ENCODE results near the gene INSIG1. TPM values are rescaled to one million over a fixed set of nuclear protein-coding genes. Genes with fewer than 3 reads are reported as not detected.

The INSIG1 gene
- total and polyA plus RNA-seq, 2 of the 4 experiments (the other 2 are of a cell fraction), result 19.0 to 26.0 TPM

- DNase-seq (no peak), ATAC-seq (ENCODE audit: low read depth) (no peak)
- Histone ChIP-seq H3K36me3 (ENCODE audit: control insufficient read depth, insufficient read depth, low read length) (no peaks in the 10 kb centered on the region), H2AFZ (replicated peaks; ENCODE audit: low read length, poor library complexity) (no peak overlapping the region), H3K9me3 (ENCODE audit: control insufficient read depth, insufficient read depth, low read length) (no peaks in the 10 kb centered on the region), H3K4ac (ENCODE audit: low read depth, low read length) (no peak overlapping the region), H2BK20ac (ENCODE audit: low read depth, low read length) (no peak overlapping the region), H4K91ac (ENCODE audit: insufficient read depth, low read depth, low read length) (no peak overlapping the region), H3K23ac (ENCODE audit: low read depth, low read length) (no peak overlapping the region), H4K8ac (ENCODE audit: low read depth in 2 of 2, low read length in 2 of 2) (no peak overlapping the region), H2AK5ac (ENCODE audit: low read depth, low read length) (no peak overlapping the region), H3K9ac (ENCODE audit: low read depth, low read length) (no peak overlapping the region), H3K4me1 (ENCODE audit: control insufficient read depth, insufficient read depth, low read length) (no peaks in the 10 kb centered on the region), H3K27ac (ENCODE audit: insufficient read depth, low read length) (no peak overlapping the region), H3K4me3 (ENCODE audit: insufficient read depth, low read depth, low read length) (no peak overlapping the region), H2BK120ac (ENCODE audit: low read depth, low read length) (no peak overlapping the region), H3K14ac (replicated peaks; ENCODE audit: low read depth, low read length) (no peak overlapping the region), H3K79me1 (ENCODE audit: low read depth in 1 of 2, low read length in 2 of 2) (no peaks in the 10 kb centered on the region), H4K20me1 (ENCODE audit: insufficient read depth, low read length) (no peaks in the 10 kb centered on the region), H3K4me2 (ENCODE audit: low read depth, low read length) (no peak overlapping the region), H2BK5ac (ENCODE audit: low read depth, low read length, poor library complexity, severe bottlenecking) (no peak overlapping the region), H3K27me3 (ENCODE audit: control insufficient read depth, insufficient read depth, low read length) (peaks cover 18% of the 10 kb centered on the region), H4K5ac (ENCODE audit: low read depth, low read length) (no peak overlapping the region), H2BK15ac (ENCODE audit: low read depth, low read length) (no peak overlapping the region), H3K9me1 (ENCODE audit: insufficient read depth, low read length) (no peaks in the 10 kb centered on the region), H2AK9ac (replicated peaks; ENCODE audit: low read depth, low read length, poor library complexity) (no peak overlapping the region), H3K18ac (ENCODE audit: low read depth, low read length) (no peak overlapping the region), H3K56ac (ENCODE audit: extremely low read depth, insufficient read depth, low read length) (no peak overlapping the region)
- 67% methylated on average over 1 of the region's 6 CpGs; no CpG with 5 or more reads in 1 of the 2 experiments for WGBS, 2 experiments (ENCODE audit: extremely low coverage in 2 of 2, insufficient read length in 1 of 2)
- TF ChIP-seq, protein P1, sequence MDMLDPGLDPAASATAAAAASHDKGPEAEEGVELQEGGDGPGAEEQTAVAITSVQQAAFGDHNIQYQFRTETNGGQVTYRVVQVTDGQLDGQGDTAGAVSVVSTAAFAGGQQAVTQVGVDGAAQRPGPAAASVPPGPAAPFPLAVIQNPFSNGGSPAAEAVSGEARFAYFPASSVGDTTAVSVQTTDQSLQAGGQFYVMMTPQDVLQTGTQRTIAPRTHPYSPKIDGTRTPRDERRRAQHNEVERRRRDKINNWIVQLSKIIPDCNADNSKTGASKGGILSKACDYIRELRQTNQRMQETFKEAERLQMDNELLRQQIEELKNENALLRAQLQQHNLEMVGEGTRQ (IDR thresholded peaks at IDR 0.05; ENCODE audit: low read depth, low read length), result no peak
- no peak for TF ChIP-seq RCOR1 (IDR thresholded peaks at IDR 0.05; ENCODE audit: insufficient replicate concordance, low read length)
- no peak for TF ChIP-seq RFX5 (IDR thresholded peaks at IDR 0.05; ENCODE audit: low read depth, low read length)
- no peak for TF ChIP-seq CHD1 (IDR thresholded peaks at IDR 0.05; ENCODE audit: low read depth, low read length)
- no peak for TF ChIP-seq MXI1 (IDR thresholded peaks at IDR 0.05; ENCODE audit: borderline replicate concordance, low read depth, low read length)
- TF ChIP-seq SMC3 (IDR thresholded peaks at IDR 0.05; ENCODE audit: low read depth, low read length), result no peak
- TF ChIP-seq BHLHE40 (IDR thresholded peaks at IDR 0.05; ENCODE audit: low read depth, low read length), result no peak
- TF ChIP-seq RAD21 (IDR thresholded peaks at IDR 0.05; ENCODE audit: low read length), result no peak
- TF ChIP-seq CEBPB (IDR thresholded peaks at IDR 0.05; ENCODE audit: low read depth, low read length), result no peak
- TF ChIP-seq, protein P2, sequence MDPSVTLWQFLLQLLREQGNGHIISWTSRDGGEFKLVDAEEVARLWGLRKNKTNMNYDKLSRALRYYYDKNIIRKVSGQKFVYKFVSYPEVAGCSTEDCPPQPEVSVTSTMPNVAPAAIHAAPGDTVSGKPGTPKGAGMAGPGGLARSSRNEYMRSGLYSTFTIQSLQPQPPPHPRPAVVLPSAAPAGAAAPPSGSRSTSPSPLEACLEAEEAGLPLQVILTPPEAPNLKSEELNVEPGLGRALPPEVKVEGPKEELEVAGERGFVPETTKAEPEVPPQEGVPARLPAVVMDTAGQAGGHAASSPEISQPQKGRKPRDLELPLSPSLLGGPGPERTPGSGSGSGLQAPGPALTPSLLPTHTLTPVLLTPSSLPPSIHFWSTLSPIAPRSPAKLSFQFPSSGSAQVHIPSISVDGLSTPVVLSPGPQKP (IDR thresholded peaks at IDR 0.05; ENCODE audit: borderline replicate concordance, low read depth, low read length), result no peak
- TF ChIP-seq FOS (IDR thresholded peaks at IDR 0.05; ENCODE audit: low read depth, low read length), result no peak
- no peak for TF ChIP-seq NFE2L2 (IDR thresholded peaks at IDR 0.05; ENCODE audit: low read depth, low read length)
- intact Hi-C loops (cut with micrococcal nuclease), result no loop called here
- CTCF ChIA-PET, result no interaction called here
- POLR2A ChIA-PET (ENCODE audit: unreplicated experiment), result no interaction called here
- no TSS peak for BruUV-seq (replicated peaks)
- dilution Hi-C loops (cut with HindIII; ENCODE audit: low sequenced_read_pairs, unreplicated experiment), result no loop called here
- in situ Hi-C loops (cut with MboI; ENCODE audit: low sequenced_read_pairs), result no loop called here
These were observed 15.0 kb upstream of the INSIG1 start for GRCh38 chr7:155282671-155283070.

Data from IMR-90 (cell line).